DMS114 treated with DMSO at 0.1 percent for 48 hours (cell line): ENCODE measurements around the gene RHCE.
"Not testable (repeated sequence)": the region's sequence is repeated elsewhere in the genome, so short reads cannot be mapped to it uniquely, and the experiment has no call there.

Source experiments
- DNase-seq: peaks from one replicate; lab custom pipeline; 2025; ENCODE audit not compliant: unreplicated experiment; lab: John Stamatoyannopoulos, UW

Gene RHCE

GRCh38 chr1:25349606-25350005 is 71.0 kb downstream of the RHCE start:
- DNase-seq, result no peak

DNA sequence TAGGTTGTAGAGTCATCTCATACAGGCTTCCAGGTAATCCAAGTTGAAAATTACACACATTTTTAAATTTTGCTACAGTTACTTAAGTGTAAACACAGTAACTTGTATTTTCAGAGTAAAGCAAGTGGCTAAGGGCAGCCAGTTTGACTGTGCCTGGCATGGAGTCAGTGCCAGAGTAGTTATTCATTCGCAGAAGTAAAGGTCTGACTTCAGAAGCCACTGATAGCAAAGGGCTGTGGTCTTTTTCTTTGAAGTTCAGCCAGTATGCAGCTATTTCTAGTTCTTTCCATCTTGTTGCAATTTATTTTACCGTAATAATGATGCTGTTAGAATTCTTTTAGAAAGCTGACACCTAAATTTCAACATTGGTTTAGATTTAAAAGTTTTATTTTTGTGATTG is 73.1 kb downstream of the RHCE start:
- no peak for DNase-seq

DNA sequence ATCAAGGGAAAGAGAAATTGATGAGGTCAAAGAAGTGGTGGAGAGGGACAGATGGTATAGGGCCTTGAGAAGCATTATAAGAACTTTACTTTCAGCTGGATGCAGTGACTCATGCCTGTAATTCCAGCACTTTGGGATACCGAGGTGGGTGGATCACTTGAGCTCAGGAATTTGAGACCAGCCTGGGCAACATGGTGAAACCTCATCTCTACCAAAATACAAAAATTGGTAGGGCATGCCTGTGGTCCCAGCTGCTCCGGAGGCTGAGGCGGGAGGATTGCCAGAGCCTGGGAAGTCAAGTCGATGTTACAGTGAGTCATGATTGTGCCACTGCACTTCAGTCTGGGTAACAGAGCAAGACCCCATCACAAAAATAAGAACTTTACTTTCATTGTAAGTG is 76.8 kb downstream of the RHCE start:
- DNase-seq, result no peak

DNA sequence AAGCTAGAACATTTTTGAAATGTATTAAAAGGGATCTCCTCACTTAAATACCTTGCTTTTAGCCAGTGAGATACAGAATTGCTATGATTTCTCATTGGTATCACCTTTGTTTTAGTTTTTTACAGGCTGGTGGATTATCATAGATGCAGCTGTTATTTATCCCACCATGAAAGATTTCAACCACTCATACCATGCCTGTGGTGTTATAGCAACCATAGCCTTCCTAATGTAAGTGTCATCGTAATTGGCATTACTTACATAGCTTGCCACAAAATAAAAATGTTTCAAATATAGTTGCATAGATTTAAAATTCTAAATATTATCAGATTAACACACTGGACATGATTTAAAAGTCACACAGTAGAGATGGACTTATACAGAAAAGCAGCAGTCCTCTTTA is 77.8 kb downstream of the RHCE start:
- no peak for DNase-seq

- DNase-seq, result no peak
Measured at GRCh38 chr1:25341746-25342145, 78.9 kb downstream of the RHCE start.

DNA sequence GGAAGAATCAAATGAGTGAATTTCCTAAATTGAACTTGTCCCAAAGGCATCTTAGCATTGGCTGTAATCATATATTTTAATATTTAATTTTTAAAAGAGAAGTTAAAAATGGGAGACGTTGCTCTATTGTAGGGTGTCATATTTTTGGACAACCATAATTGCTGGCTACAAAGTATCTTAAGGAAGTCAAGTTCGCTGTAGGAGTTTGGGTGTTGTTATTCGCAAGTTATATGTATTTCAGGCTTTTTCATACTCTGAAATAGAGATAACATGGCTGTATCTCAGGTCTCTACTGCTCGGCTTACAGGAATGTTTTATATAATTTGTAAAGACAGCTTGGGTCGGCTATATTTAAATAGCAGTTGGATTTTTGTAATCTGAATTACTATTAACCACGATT is 81.6 kb downstream of the RHCE start:
- DNase-seq, result no peak

GRCh38 chr1:25338188-25338981 is 82.2 kb downstream of the RHCE start, which contains the start of gene TMEM50A:
TSS of gene TMEM50A (plus strand) at chr1:25338334. CDS start at chr1:25340487, 2,153 bp downstream.
- DNase-seq, result peak; percentile 71

GRCh38 chr1:25337483-25338187 is 83.0 kb downstream of the RHCE start:
- DNase-seq, result not testable (repeated sequence)

- DNase-seq, result not testable (repeated sequence)
Measured at GRCh38 chr1:25336922-25337354, 83.7 kb downstream of the RHCE start.

DNA sequence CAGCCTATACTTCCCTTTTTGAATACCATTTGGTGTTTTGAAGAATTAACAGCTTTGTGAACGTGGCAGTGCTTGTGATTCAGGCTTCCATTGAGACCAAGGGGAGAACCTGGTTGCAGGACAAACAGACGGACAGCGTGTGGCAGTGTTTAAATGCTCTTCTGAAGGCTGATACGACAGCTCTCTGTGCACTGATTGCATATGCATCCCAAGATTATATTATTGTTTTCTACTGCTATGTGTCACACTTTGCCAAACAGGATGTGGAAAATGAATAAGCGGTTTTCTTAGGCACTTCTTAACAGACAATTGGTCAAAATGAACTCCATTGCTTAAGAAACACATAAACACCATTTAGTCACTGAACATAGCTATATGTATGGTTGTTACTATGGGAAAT is 90.7 kb downstream of the RHCE start:
- not testable (repeated sequence) for DNase-seq

DNA sequence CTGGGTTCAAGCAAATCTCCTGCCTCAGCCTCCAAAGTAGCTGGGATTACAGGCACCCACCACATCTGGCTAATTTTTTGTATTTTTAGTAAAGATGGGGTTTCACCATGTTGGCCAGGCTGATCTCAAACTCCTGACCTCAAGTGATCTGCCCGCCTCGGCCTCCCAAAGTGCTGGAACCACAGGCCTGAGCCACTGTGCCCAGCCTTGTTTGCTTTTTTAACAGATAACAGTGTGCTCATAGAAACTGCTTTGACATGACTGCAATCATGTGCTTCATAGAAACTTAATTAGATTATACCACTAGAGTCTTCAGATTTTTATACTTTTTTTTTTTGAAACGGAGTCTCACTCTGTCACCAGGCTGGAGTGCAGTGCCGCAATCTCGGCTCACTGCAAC is 91.3 kb downstream of the RHCE start:
- DNase-seq, result not testable (repeated sequence)

GRCh38 chr1:25328791-25329185 is 91.8 kb downstream of the RHCE start:
- DNase-seq, result not testable (repeated sequence)

DNA sequence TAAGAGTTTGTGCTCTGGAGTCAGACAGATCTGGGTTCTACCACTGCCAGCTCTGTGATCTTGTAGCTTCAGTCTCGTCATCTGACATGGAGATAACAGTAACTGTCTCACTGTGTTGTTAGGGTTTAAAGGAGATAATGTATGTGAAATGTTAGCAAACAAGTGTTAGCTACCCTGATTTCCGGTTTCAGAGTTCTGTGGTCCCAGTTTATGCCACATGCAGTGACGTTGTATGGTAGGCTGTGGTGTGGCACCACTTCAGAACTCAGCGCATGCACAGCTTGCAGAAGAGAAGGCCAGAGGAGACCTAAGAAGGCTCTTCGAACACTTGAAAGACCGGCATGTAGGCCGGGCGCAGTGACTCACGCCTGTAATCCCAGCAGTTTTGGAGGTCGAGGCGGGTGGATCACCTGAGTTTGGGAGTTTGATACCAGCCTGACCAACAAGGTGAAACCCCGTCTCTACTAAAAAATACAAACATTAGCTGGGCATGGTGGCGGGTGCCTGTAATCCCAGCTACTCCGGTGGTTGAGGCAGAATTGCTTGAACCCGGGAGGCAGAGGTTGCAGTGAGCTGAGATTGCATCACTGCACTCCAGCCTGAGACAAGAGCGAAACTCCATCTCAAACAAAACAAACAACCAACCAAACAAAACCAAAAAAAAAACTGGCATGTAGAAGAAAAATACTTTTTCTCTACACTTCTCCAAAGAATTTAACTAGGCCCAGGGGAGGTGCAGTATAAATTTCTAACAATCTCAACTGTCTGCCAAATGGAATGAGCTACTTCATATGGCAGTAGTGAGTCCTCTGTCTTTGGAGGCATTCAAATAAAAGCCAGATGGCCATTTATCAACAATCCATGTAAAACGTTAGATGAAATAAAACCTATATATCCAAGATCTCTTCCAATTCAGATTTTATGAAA is 92.5 kb downstream of the RHCE start:
- not testable (repeated sequence) for DNase-seq

DNA sequence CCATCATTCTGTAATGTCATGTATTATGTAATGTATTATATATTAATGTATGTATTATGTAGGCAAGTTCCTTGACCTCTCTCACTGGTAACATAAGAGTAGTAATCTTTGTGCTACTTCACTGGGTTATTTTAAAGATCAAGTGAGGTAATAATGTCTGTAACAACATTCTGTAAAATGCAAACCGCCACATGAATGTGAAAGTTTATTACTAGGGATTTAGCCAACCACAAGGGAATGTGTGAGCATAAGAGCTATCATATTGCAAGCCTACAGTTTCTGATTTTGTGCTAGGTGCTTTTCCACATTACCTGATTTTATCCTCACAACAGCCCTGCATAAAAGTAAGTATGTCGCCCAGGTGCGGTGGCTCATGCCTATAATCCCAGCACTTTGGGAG is 96.2 kb downstream of the RHCE start:
- DNase-seq, result not testable (repeated sequence)

DNA sequence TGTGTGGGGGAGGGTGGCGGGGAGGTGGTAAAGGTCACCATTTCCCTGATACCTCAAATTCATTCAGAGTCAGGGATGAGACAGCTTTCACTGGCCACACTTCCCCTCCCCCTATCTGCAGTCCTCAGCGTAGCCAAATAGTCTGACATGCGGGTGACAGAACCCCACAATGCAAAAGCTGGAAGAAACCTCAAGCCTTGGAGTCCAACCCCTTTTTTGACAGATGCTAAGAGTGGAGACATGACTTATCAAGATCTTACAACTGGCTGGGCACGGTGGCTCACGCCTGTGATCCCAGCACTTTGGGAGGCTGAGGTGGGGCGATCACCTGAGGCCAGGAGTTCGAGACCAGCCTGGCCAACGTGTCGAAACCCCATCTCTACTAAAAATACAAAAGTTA is 98.5 kb downstream of the RHCE start:
- not testable (repeated sequence) for DNase-seq

- DNase-seq, result not testable (repeated sequence)
Measured at GRCh38 chr1:25320314-25320938, 100.2 kb downstream of the RHCE start.

- DNase-seq, result not testable (repeated sequence)
Measured at GRCh38 chr1:25312806-25313470, 107.7 kb downstream of the RHCE start.
